GM18502 (cell line): ENCODE measurements around the gene DEFB121.
"Not testable (repeated sequence)": the region's sequence is repeated elsewhere in the genome, so short reads cannot be mapped to it uniquely, and the experiment has no call there.

ENCODE experiments used
- ATAC-seq: cut with Tn5 transposase; IDR thresholded peaks from one replicate; pipeline ENCODE4 v1.9.1; 2021; ENCODE audit warnings: mild to moderate bottlenecking; ENCODE audit not compliant: unreplicated experiment, poor library complexity

Gene DEFB121, protein sequence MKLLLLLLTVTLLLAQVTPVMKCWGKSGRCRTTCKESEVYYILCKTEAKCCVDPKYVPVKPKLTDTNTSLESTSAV

DNA sequence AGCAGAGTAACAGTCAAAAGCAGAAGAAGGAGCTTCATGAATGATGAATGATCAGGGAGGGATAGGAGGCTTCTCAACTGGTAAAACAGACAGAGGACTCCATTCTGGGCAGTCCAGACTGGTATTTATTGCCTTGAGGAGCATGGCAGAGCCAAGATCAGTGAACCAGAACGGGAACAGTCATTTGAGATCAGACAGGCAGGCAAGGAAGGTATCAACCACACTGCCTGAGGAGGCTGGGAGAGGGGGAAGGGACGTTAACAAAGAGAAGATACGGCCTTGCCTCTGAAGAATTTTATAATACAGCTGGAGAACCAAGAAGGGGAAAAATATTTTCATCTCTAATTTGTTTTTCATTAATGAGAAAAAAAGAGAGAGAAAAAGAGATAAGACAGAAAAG, at the start of gene DEFB121:
Gene DEFB121 (minus strand): TSS at position 101 of the 400 bp plus-strand sequence. CDS start 63 bp downstream, at position 38.
- ATAC-seq, result no peak

DNA sequence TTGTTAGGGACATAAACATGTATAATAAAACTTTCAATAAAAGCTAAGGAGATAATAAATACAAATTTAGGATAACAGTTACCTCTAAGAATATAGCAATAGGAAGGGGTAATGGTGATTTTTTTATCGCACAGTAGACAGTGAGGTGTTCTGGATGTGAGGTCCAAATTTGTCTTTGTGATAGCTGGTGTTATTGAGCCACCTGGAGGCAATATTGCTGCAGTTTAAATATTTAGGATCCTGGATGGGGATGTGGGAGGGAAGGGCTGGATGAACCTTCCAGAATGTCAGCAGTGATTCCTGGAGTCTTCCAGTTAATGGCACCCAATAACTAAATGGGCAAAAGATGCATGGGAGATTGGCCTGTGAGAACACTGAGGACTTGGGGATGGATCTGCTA, 48.3 kb upstream of the DEFB121 start:
- no peak for ATAC-seq

DNA sequence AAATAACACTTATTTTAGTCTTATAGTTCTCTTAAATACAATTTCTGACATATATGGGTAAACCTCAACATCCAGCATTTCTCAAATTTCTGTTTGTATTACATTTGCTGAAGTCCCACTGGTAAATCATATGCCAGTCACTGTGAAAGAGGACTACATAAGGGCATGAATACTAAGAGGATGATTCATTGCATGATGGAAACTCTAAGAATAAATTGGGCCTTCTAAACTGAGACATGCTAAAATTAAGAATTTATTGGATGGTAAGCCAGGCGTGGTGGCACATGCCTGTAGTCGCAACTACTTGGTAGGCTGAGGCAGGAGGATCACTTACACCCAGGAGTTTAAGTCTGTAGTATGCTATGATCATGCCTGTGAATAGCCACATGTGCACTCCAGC, 46.6 kb upstream of the DEFB121 start:
- ATAC-seq, result no peak

DNA sequence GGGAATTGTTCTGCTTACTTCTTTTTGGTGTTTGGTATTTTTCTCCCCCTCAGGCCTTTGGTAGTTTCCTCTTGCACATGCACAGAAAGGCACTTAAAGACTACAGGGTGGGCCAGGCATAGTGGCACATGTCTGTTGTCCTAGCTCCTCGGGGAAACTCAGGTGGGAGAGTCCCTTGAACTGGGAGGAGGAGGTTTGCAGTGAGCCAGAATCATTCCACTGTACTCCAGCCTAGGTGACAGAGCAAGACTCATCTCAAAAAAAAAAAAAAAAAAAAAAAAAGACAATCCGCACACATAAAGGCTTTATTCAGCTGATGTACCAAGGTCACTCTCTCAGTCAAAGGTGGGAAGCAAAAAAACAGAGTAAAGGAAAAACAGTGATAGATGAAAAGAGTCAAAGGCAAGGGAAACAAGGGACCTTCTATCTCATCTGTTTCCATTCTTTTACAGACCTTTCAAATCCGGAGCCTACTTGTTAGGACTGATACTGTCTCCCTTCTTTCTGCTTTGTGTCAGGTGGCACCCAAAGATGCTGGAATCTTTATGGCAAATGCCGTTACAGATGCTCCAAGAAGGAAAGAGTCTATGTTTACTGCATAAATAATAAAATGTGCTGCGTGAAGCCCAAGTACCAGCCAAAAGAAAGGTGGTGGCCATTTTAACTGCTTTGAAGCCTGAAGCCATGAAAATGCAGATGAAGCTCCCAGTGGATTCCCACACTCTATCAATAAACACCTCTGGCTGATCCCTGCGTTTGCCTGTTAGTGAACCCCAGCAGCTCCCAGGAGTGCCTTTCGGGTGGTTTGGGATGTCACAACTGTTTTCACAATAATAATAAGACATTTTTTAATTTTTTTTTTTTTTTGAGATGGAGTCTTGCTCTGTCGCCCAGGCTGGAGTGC, 43.7 kb upstream of the DEFB121 start:
- no peak for ATAC-seq

DNA sequence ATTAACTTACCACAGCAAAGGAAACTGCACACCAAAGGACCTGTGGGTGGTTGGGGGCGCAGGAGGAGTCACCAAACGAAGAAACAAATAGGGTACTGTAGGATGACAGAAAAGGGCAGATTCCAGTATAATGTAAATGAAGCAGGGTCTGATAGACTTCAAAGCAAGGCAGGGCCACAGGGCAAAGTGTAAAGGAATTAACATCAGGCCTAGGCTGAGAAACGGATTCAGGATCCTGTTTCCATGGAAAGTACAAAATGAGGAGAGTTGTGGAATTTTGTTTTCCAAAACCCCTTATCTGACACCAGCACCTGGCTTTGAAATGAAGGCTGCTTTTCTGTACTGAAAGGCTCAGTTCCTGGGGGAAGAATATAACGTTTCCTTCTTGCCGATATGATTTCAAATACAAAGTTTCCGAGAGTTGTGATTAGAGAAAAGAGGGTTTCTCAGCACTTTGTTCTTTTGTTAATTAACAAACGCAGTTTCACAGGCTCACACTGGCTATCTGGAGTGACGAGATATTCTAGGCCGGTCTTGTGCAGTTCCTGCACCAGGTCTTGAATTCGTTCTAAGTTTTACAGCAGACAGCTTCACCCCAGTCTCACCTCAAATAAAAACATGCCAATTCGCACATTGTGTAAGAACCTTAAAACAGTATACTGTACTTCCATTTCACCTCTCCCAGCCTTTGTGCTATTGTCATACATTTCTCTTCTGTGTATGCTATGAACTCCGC, 40.2 kb upstream of the DEFB121 start:
- ATAC-seq, result no peak

DNA sequence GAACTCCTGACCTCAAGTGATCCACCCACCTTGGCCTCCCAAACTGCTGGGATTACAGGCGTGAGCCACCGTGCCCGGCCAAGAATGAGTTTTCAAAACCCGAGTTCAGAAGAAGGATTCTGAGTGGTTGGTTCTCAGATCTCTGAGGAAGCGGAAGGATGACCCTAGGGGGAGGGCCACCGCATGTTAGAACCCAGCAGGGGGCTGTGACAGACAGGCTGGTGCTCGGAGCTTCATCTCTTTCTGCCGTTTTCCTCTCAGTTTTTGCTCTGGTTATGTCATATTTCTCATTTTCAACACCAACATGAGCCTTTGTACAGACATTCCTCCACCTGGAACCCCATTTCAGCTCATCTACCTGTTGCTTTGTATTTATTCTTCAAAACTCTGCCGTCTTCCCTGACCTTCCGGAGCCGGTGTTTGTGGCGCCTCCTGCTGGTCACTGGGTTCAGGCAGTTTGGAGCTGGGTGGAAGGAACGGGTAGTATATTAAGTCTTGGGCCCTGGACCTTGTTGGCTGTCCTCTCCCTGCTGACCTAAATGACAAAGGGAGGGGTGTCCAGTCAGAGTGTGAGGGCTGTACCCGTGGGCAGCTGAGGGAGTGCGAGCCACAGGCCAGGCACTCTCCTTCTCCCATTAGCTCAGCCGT, 34.1 kb upstream of the DEFB121 start, which contains the start of gene DEFB123:
Gene DEFB123 (plus strand): TSS at position 621 of the 648 bp plus-strand sequence. CDS start 67 bp downstream, outside the sequence.
- ATAC-seq, result no peak

DNA sequence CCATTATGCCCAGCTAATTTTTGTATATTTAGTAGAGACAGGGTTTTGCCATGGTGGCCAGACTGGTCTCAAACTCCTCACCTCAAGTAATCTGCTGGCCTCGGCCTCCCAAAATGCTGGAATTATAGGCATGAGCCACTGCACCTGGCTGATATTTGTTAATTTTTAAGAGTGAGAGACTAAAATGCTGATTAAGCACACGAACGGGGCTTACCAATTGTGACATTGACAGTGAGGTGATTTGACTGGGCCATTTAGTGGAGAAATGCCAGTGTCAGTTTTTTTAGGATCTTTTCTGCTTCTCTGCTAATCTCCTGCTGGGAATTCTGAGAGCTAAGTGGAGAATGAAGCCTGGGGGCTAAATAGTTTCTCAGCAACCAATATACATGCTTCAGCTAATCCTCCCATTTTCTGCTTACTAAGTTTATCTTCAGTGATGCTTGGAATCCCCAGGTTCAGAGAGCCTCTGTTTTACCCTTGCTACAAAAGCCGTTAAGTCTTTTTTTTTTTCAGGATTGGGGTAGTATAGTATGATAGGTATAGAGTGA, 24.6 kb upstream of the DEFB121 start:
- no peak for ATAC-seq

DNA sequence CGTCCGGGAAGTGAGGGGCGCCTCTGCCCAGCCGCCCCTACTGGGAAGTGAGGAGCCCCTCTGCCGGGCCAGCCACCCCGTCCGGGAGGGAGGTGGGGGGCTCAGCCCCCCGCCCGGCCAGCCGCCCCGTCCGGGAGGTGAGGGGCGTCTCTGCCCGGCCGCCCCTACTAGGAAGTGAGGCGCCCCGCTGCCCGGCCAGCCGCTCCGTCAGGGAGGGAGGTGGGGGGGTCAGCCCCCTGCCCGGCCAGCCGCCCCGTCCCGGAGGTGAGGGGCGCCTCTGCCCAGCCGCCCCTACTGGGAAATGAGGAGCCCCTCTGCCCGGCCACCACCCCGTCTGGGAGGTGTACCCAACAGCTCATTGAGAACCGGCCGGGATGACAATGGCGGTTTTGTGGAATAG, 21.6 kb upstream of the DEFB121 start:
- ATAC-seq, result not testable (repeated sequence)

DNA sequence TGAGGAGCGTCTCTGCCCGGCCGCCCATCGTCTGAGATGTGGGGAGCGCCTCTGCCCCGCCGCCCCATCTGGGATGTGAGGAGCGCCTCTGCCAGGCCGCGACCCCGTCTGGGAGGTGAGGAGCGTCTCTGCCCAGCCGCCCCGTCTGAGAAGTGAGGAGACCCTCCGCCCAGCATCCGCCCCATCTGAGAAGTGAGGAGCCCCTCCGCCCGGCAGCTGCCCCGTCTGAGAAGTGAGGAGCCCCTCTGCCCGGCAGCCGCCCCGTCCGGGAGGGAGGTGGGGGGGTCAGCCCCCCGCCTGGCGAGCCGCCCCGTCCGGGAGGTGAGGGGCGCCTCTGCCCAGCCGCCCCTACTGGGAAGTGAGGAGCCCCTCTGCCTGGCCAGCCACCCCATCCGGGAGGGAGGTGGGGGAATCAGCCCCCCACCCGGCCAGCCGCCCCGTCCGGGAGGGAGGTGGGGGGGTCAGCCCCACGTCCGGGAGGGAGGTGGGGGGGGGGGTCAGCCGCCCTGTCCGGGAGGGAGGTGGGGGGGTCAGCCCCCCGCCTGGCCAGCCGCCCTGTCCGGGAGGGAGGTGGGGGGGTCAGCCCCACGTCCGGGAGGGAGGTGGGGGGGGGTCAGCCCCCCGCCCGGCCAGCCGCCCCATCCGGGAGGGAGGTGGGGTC, 21.0 kb upstream of the DEFB121 start:
- not testable (repeated sequence) for ATAC-seq

DNA sequence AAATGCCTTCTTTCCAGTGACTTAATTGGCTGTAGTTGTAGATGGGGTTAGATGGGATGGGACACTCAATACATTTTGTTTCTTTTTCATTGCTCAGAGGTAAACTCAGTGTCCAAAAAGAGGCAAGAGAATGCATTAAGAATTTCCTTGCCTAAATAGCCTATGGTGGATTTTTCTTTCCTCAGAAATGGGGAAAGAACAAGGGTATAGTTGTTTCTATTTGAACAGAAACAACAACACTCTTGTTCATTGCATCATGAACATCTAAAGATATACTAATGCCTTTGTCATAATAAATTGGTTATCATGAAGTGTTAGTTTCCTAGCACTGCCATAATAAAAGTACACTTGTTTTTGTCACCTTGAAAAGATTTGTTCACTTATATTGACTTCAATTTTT, 19.8 kb upstream of the DEFB121 start:
- no peak for ATAC-seq

DNA sequence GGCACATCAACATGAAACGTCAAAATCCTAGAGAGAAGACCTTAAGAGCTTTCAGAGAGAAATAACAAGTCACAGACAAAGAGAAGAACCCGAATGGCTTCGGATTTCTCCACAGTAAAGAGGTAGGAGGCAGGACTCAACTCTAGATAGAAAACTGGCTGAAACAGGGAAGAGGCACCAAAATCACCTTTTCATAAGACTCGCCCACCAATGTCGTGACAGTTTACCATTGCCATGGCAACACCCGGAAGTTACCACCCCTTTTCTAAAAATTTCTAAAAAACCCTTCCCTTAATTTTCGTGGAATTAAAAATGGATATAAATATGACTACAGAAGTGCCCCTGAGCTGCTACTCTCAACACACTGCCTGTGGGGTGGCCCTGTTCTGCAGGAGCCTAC, 12.3 kb upstream of the DEFB121 start:
- no peak for ATAC-seq

DNA sequence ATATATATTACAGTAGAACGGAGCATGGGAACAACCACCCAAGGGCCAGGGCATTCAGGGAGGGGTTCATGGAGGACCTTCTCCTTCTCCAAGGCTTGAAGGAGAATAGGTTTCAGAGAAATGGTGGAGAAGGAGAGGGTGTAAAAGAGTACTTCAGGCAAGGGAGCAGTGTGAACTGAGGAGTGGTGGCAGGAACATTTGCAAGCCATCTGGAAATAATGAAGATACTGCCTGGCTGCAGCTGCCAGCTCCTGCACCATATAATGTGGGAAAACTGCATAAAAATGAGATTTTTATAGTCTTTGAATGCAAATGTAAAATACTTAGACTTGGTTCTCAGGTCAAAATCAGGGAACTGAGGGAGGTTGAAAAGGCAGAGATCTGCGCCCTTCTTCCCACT, 9.6 kb upstream of the DEFB121 start:
- ATAC-seq, result no peak

DNA sequence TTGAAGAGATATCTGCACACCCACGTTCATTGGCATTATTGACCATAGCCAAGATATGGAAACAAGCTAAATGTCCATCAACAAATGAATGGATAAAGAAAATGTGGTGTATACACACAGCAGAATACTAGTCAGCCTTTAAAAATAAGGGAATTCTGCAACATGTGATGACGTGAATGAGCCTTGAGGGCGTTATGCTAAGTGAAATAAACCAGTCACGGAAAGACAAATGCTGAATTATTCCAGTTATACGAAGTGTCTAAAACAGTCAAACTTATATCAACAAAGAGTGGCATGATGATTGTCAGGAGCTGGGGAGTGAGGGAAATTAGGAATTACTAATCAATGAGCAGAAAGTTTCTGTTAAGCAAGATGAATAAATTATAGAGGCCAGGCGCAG, 8.4 kb upstream of the DEFB121 start:
- ATAC-seq, result no peak

DNA sequence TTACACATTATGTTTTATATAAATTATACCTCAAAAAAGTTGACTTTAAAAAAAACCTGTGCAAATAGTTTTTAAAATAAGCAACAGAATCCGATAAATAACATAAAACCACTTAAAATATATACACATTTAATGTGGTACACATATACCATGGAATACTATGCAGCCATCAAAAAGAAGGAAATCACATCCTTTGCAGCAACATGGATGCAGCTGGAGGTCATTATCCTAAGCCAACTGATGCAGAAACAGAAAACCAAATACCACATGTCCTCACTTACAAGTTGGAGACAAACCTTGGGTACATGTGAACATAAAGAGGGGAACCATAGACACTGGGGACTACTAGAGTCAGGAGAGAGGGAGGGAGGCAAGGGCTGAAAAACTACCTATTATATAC, 4.0 kb upstream of the DEFB121 start:
- no peak for ATAC-seq

DNA sequence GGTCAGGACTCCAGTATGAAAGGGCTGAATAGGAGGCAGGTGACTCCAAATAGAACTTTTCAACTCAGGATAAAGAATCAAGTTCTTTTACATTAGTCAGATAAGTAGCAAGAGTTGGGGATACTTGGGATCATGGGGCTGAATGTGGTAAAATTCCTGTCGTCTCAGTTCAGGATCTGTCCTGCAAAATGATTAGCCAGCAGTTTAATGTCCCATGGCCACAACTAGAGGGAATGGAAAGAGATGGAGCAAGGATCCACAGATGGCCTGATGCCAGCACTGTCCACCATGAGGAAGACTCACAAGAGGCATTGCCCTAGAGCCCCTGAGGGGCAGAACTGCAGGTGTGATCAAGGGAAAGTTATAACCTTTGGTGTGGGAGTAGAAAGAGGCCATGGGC, 2.1 kb downstream of the DEFB121 start:
- ATAC-seq, result no peak

DNA sequence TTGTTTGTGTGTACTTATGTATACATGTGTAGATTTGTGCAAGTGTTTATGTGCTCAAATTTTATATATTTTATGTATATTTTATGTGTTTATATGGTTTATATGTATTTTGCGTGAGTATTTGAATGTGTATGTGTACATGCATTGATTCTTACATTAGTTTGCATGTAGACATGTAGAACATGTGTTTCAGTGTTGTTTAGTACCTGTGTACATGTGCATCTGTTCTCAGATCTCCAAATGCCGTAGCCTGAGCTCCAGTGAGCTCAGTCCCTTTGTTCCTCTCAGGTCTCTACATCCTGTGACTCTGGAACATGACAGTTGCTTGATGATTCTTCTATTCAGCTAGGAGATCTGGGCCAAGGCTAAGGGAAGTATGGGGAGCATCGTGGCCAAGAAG, 11.1 kb downstream of the DEFB121 start:
- ATAC-seq, result no peak

DNA sequence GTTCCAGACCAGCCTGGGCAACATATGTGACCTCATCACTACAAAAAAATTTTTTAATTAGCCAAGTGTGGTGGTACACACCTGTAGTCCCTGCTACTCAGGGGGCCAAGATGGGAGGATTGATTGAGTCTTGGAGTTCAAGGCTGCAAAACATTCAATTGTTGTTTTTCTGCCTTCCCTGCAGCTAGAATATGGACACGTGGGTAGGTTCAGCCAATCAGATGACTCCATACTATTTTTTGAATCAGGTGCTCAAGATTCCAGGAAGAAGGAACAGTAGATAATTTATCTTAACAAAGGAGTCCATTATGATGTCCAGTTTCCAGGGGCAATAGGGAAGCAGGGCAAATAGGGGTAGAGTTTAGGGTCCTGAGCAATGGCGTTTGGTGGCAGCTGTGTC, 13.2 kb downstream of the DEFB121 start:
- ATAC-seq, result no peak

DNA sequence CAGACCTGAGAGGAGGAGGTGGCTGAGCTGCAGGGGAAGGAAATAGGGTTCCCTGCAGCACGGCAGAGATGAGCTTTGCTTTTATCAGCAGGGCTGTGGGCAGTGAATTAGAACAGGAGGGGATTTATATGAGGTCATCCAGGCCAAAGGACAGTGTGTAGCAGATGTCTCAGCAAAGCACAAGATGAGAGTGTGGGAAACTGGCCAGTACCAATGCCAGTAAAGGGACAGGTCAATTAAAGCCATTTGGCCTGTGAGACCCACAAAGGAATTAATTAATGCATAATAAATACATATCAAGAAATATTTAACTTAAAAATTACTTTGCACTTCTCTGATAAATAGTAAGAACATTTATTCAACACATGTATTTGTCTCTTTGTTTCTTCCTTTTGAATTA, 15.5 kb downstream of the DEFB121 start, which contains the start of gene DEFB119:
Gene DEFB119 (minus strand): TSS at position 101 of the 400 bp plus-strand sequence. CDS start 107 bp downstream, outside the sequence.
- no peak for ATAC-seq

DNA sequence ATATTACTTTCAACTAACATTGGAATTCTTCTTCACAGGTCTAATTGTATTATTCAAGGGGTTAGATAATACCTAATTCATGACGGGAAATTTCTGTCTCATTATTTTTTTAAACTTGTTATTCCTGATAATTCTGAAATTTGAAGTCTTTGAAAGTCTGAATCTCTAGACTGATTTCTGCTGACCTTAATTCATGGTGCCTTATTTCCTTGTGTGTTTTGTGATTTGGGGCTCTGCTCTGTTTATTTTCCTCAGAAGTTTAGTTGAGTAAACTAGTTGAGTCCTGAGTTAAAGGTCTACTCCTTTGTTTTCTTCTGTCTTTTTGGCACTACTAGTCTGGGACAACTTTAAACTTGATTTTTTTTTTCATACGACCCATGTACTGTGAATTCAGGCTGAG, 31.7 kb downstream of the DEFB121 start:
- no peak for ATAC-seq

DNA sequence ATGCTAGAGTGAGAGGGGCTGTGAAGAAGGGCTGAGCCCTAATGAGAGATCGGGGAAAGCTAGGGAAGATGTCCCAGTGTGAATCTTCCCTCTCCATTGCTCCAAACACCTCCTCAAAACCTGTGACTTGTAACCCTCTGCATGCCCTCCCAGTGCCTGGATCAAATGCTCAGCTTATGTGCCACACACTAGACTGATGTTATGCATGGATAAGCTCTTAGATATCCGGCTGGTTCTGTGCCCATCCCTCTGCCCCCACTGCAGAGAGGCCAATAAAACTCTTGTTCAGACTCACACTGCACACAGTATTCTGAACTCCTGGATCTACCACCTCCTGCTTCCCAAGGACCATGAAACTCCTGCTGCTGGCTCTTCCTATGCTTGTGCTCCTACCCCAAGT, 37.7 kb downstream of the DEFB121 start, which contains the start of gene DEFB118:
Gene DEFB118 (plus strand): TSS at position 301 of the 400 bp plus-strand sequence. CDS start 50 bp downstream, at position 351.
- no peak for ATAC-seq
